Left ventricle myocardium superior (tissue), 1 donor: ENCODE measurements around the gene MARK2. TPM values are rescaled to one million over a fixed set of nuclear protein-coding genes. Genes with fewer than 3 reads are reported as not detected.

Experiments used
- ATAC-seq: fragments of 200-7000 bp; cut with Tn5 transposase; one replicate; pipeline ENCODE4 v1.9.1; 2020; ENCODE audit warnings: mild to moderate bottlenecking, moderate library complexity
- DNase-seq: peaks from one replicate; pipeline ENCODE4 v3.0.0-alpha.2; 2020
- intact Hi-C: fragments of 100-400 bp; cut with micrococcal nuclease; formaldehyde crosslinking; loops from one replicate; pipeline ENCODE4 v1.11.0; 2022
- total RNA-seq: library from RNA; stranded (reverse); fragmentation: NEBNext Ultra II Directional; extraction: Animal tissue kit (Norgen Biotek cat#: 25700); gene quantifications from one replicate; pipeline ENCODE4 v1.2.1, GENCODE V29; 2021
- donor health status: DM: no; HTN: yes; CAD: no; lungs with severe emphysema.

The MARK2 gene
- total RNA-seq, 1 donor from 2014 or later, result 49.4 TPM

GRCh38 chr11:63874511-63874910, 35.6 kb downstream of the MARK2 start:
- ATAC-seq (peak; percentile 60), DNase-seq (peak; percentile 56)
- intact Hi-C loops, result no loop called here

- intact Hi-C loops, result no loop called here
- DNase-seq (no peak), ATAC-seq (no peak)
These were observed 36.7 kb downstream of the MARK2 start for GRCh38 chr11:63875506-63876065.

GRCh38 chr11:63876616-63877015, 37.7 kb downstream of the MARK2 start:
- ATAC-seq (no peak), DNase-seq (no peak)
- intact Hi-C loops, result no loop called here

- DNase-seq (no peak), ATAC-seq (no peak)
- intact Hi-C loops, result no loop called here
These were observed 38.8 kb downstream of the MARK2 start for GRCh38 chr11:63877658-63878241.

- ATAC-seq, result no peak
- no peak for DNase-seq
- intact Hi-C loops, result no loop called here
These were observed 40.9 kb downstream of the MARK2 start for GRCh38 chr11:63879598-63880402.

- intact Hi-C loops, result no loop called here
- ATAC-seq (no peak), DNase-seq (no peak)
These were observed 41.5 kb downstream of the MARK2 start for GRCh38 chr11:63880403-63880790.

- DNase-seq (peak; percentile 47), ATAC-seq (peak; percentile 60)
- intact Hi-C loops, result no loop called here
These were observed 43.8 kb downstream of the MARK2 start for GRCh38 chr11:63882555-63883242.

GRCh38 chr11:63883791-63884190, 44.9 kb downstream of the MARK2 start:
- intact Hi-C loops, result no loop called here
- ATAC-seq (no peak), DNase-seq (no peak)

GRCh38 chr11:63884196-63884932, 45.5 kb downstream of the MARK2 start:
- intact Hi-C loops, result no loop called here
- ATAC-seq (no peak), DNase-seq (no peak)

GRCh38 chr11:63887386-63887999, 48.6 kb downstream of the MARK2 start:
- no peak for DNase-seq
- intact Hi-C loops, result no loop called here
- no peak for ATAC-seq

- intact Hi-C loops, result no loop called here
- peak; percentile 57 for DNase-seq
- peak; percentile 71 for ATAC-seq
These were observed 49.5 kb downstream of the MARK2 start for GRCh38 chr11:63888170-63889086.

- no peak for ATAC-seq
- intact Hi-C loops, result no loop called here
These were observed 50.4 kb downstream of the MARK2 start for GRCh38 chr11:63889344-63889743.

GRCh38 chr11:63890368-63890767, 51.5 kb downstream of the MARK2 start:
- intact Hi-C loops, result no loop called here
- ATAC-seq (no peak), DNase-seq (no peak)

More at GRCh38 chr11:63889344-63889743, 50.4 kb downstream of the MARK2 start:
- no peak for DNase-seq

- ATAC-seq, result no peak
- intact Hi-C loops, result no loop called here
- DNase-seq, result no peak
These were observed 53.3 kb downstream of the MARK2 start for GRCh38 chr11:63892228-63892627.

- DNase-seq (no peak), ATAC-seq (no peak)
- intact Hi-C loops, result no loop called here
These were observed 54.4 kb downstream of the MARK2 start for GRCh38 chr11:63893355-63893754.

- no peak for DNase-seq
- no peak for ATAC-seq
- intact Hi-C loops, result no loop called here
These were observed 57.2 kb downstream of the MARK2 start for GRCh38 chr11:63896071-63896470.

- DNase-seq (no peak), ATAC-seq (peak; percentile 47)
- intact Hi-C loops, result no loop called here
These were observed 58.7 kb downstream of the MARK2 start for GRCh38 chr11:63897459-63898146.
